ENCODE measurements around the gene DYNLL1. TPM values are rescaled to one million over a fixed set of nuclear protein-coding genes. Genes with fewer than 3 reads are reported as not detected.
A peak's percentile ranks its signal among the peaks of the same experiment; 100 is the strongest.
"Not testable (repeated sequence)": the region's sequence is repeated elsewhere in the genome, so short reads cannot be mapped to it uniquely, and the experiment has no call there.

DYNLL1 gene
- polyA plus RNA-seq, 2 donors: 1,023 to 1,071 TPM

DNA sequence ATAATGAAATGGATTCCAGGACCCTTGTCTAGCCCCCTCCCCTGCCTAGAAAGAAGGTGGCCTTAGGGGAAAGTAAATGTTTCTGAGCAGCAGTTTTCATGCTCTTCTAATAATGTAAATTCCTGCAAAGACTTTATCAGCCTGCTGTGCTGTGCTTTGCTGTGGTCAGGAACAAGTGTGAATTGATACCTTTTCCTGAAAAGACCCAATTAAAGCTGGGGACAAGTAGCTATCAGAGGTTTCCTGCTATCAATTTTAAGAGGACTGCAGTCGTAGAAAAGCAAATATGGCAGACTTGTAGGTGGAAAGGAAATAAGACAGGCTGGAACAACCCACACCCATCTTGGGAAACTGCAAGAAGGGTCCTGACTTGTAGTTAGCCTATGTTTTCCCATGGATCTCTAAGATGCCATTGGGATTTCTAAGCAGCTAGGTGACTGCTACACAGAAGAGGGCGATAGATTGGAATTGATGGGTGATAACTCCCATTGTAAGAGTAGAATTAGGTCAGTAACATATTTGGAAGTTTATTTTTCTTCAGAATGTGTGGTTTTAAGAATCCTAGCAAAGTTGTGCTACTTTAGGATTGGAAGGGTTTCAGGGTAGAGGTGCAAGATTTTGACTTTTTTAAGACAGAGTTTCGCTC, 3.1 kb downstream of the DYNLL1 start:
- H3K27me3 ChIP-seq (ENCODE audit: control insufficient read depth in 1 of 2, insufficient read depth in 2 of 2, low read length in 2 of 2): no peaks in the 10 kb centered on the region
- H3K27ac ChIP-seq (ENCODE audit: low read depth in 2 of 2, low read length in 1 of 2): no peak overlapping the region
- WGBS, 2 donors: 81 to 82% methylated on average over 3 of the region's 3 CpGs
- peaks cover 0 to 4% of the 10 kb centered on the region in 2 donors for H3K36me3 ChIP-seq (ENCODE audit: control insufficient read depth in 2 of 2, insufficient read depth in 2 of 2, low read length in 1 of 2)
- H3K9me3 ChIP-seq (ENCODE audit: control insufficient read depth in 2 of 2, insufficient read depth in 1 of 2, low read depth in 1 of 2, low read length in 1 of 2): no peaks in the 10 kb centered on the region
- H3K4me1 ChIP-seq (ENCODE audit: control insufficient read depth in 2 of 2, insufficient read depth in 2 of 2, low read length in 1 of 2): peaks cover 0 to 3% of the 10 kb centered on the region in 2 donors
- no peak overlapping the region for H3K4me3 ChIP-seq (ENCODE audit: low read depth in 1 of 2, low read length in 2 of 2)

- Histone ChIP-seq H3K27ac (ENCODE audit: low read depth in 2 of 2, low read length in 1 of 2) (no peak overlapping the region), H3K9me3 (ENCODE audit: control insufficient read depth in 2 of 2, insufficient read depth in 1 of 2, low read depth in 1 of 2, low read length in 1 of 2) (no peaks in the 10 kb centered on the region), H3K4me1 (ENCODE audit: control insufficient read depth in 2 of 2, insufficient read depth in 2 of 2, low read length in 1 of 2) (no peaks in the 10 kb centered on the region), H3K36me3 (ENCODE audit: control insufficient read depth in 2 of 2, insufficient read depth in 2 of 2, low read length in 1 of 2) (peaks cover 0 to 8% of the 10 kb centered on the region in 2 donors), H3K4me3 (ENCODE audit: low read depth in 1 of 2, low read length in 2 of 2) (no peak overlapping the region), H3K27me3 (ENCODE audit: control insufficient read depth in 1 of 2, insufficient read depth in 2 of 2, low read length in 2 of 2) (no peaks in the 10 kb centered on the region)
- 64 to 66% methylated on average over 1 of the region's 1 CpG for WGBS, 2 donors
These were observed 4.7 kb downstream of the DYNLL1 start for GRCh38 chr12:120500581-120500980.

DNA sequence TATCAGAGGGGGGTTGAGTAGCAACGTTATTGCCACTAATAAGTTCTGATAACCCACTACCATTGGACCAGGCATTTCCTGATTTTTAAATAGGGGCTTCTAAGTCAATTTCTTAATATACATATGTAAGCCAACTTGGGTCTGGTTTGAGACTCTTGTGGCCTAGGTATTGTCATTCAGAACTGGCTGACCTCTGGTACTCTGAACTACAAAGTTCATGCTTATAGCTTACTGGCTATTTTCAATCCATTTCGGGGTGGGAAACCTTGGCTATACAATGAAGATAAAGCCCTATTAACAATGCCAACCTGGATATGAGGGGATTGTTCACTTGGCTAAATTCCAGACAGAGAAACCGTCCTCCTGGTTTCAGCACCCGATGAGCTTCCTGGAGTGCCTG, 8.7 kb downstream of the DYNLL1 start:
- Histone ChIP-seq H3K4me1 (ENCODE audit: control insufficient read depth in 2 of 2, insufficient read depth in 2 of 2, low read length in 1 of 2) (no peaks in the 10 kb centered on the region), H3K4me3 (ENCODE audit: low read depth in 1 of 2, low read length in 2 of 2) (no peak overlapping the region), H3K27me3 (ENCODE audit: control insufficient read depth in 1 of 2, insufficient read depth in 2 of 2, low read length in 2 of 2) (no peaks in the 10 kb centered on the region), H3K9me3 (ENCODE audit: control insufficient read depth in 2 of 2, insufficient read depth in 1 of 2, low read depth in 1 of 2, low read length in 1 of 2) (no peaks in the 10 kb centered on the region), H3K36me3 (ENCODE audit: control insufficient read depth in 2 of 2, insufficient read depth in 2 of 2, low read length in 1 of 2) (peaks cover 3 to 8% of the 10 kb centered on the region in 2 donors), H3K27ac (ENCODE audit: low read depth in 2 of 2, low read length in 1 of 2) (no peak overlapping the region)
- WGBS, 2 donors: 85% methylated on average over 4 of the region's 4 CpGs

- H3K27ac ChIP-seq (ENCODE audit: low read depth in 2 of 2, low read length in 1 of 2): no peak overlapping the region
- no peaks in the 10 kb centered on the region for H3K4me1 ChIP-seq (ENCODE audit: control insufficient read depth in 2 of 2, insufficient read depth in 2 of 2, low read length in 1 of 2)
- no peaks in the 10 kb centered on the region for H3K27me3 ChIP-seq (ENCODE audit: control insufficient read depth in 1 of 2, insufficient read depth in 2 of 2, low read length in 2 of 2)
- no peaks in the 10 kb centered on the region for H3K9me3 ChIP-seq (ENCODE audit: control insufficient read depth in 2 of 2, insufficient read depth in 1 of 2, low read depth in 1 of 2, low read length in 1 of 2)
- WGBS, 2 donors: 92 to 94% methylated on average over 8 of the region's 8 CpGs
- peaks cover 5 to 6% of the 10 kb centered on the region in 2 donors for H3K36me3 ChIP-seq (ENCODE audit: control insufficient read depth in 2 of 2, insufficient read depth in 2 of 2, low read length in 1 of 2)
- H3K4me3 ChIP-seq (ENCODE audit: low read depth in 1 of 2, low read length in 2 of 2): no peak overlapping the region
These were observed 12.6 kb downstream of the DYNLL1 start for GRCh38 chr12:120508537-120508936.

- 87 to 89% methylated on average over 7 of the region's 7 CpGs for WGBS, 2 donors
- peaks cover 5 to 11% of the 10 kb centered on the region in 2 donors for H3K36me3 ChIP-seq (ENCODE audit: control insufficient read depth in 2 of 2, insufficient read depth in 2 of 2, low read length in 1 of 2)
- no peak overlapping the region for H3K27ac ChIP-seq (ENCODE audit: low read depth in 2 of 2, low read length in 1 of 2)
These were observed 18.1 kb downstream of the DYNLL1 start for GRCh38 chr12:120514002-120514401.

DNA sequence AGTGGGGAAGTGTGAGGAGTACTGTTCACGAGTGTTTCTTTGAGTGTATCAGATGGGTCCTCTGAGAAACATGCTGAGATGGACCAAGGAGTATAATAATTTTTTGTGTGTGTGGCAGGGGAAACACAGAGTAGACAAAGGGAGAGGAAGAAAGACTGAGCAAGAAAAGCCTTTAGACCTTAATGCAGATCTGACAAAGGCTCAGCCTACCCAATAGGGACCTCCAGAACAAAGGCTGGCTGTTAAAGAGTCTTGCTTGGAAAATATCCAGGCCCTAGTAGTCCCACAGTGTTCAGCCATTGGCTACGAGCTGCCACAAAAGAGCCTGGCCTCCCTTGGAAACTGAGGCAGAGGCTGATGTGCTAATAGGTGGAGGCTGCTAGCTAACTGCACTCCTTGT, 19.6 kb downstream of the DYNLL1 start:
- peaks cover 5 to 7% of the 10 kb centered on the region in 2 donors for H3K36me3 ChIP-seq (ENCODE audit: control insufficient read depth in 2 of 2, insufficient read depth in 2 of 2, low read length in 1 of 2)
- no peak overlapping the region for H3K27ac ChIP-seq (ENCODE audit: low read depth in 2 of 2, low read length in 1 of 2)
- H3K4me3 ChIP-seq (ENCODE audit: low read depth in 1 of 2, low read length in 2 of 2): no peak overlapping the region
- H3K9me3 ChIP-seq (ENCODE audit: control insufficient read depth in 2 of 2, insufficient read depth in 1 of 2, low read depth in 1 of 2, low read length in 1 of 2): no peaks in the 10 kb centered on the region
- H3K4me1 ChIP-seq (ENCODE audit: control insufficient read depth in 2 of 2, insufficient read depth in 2 of 2, low read length in 1 of 2): no peaks in the 10 kb centered on the region
- H3K27me3 ChIP-seq (ENCODE audit: control insufficient read depth in 1 of 2, insufficient read depth in 2 of 2, low read length in 2 of 2): no peaks in the 10 kb centered on the region
- WGBS, 2 donors: 92 to 94% methylated on average over 2 of the region's 2 CpGs

More at GRCh38 chr12:120514002-120514401, 18.1 kb downstream of the DYNLL1 start:
- Histone ChIP-seq H3K4me3 (ENCODE audit: low read depth in 1 of 2, low read length in 2 of 2) (no peak overlapping the region), H3K27me3 (ENCODE audit: control insufficient read depth in 1 of 2, insufficient read depth in 2 of 2, low read length in 2 of 2) (no peaks in the 10 kb centered on the region), H3K4me1 (ENCODE audit: control insufficient read depth in 2 of 2, insufficient read depth in 2 of 2, low read length in 1 of 2) (no peaks in the 10 kb centered on the region), H3K9me3 (ENCODE audit: control insufficient read depth in 2 of 2, insufficient read depth in 1 of 2, low read depth in 1 of 2, low read length in 1 of 2) (no peaks in the 10 kb centered on the region)

GRCh38 chr12:120519324-120519723, 23.4 kb downstream of the DYNLL1 start:
- H3K4me3 ChIP-seq (ENCODE audit: low read depth in 1 of 2, low read length in 2 of 2); H3K27me3 ChIP-seq (ENCODE audit: control insufficient read depth in 1 of 2, insufficient read depth in 2 of 2, low read length in 2 of 2); H3K4me1 ChIP-seq (ENCODE audit: control insufficient read depth in 2 of 2, insufficient read depth in 2 of 2, low read length in 1 of 2); H3K9me3 ChIP-seq (ENCODE audit: control insufficient read depth in 2 of 2, insufficient read depth in 1 of 2, low read depth in 1 of 2, low read length in 1 of 2); H3K36me3 ChIP-seq (ENCODE audit: control insufficient read depth in 2 of 2, insufficient read depth in 2 of 2, low read length in 1 of 2); H3K27ac ChIP-seq (ENCODE audit: low read depth in 2 of 2, low read length in 1 of 2): not testable (repeated sequence)
- 96 to 98% methylated on average over 8 of the region's 8 CpGs for WGBS, 2 donors

GRCh38 chr12:120522568-120522967, 26.7 kb downstream of the DYNLL1 start:
- 91 to 92% methylated on average over 9 of the region's 9 CpGs for WGBS, 2 donors
- Histone ChIP-seq H3K4me1 (ENCODE audit: control insufficient read depth in 2 of 2, insufficient read depth in 2 of 2, low read length in 1 of 2) (no peaks in the 10 kb centered on the region), H3K9me3 (ENCODE audit: control insufficient read depth in 2 of 2, insufficient read depth in 1 of 2, low read depth in 1 of 2, low read length in 1 of 2) (no peaks in the 10 kb centered on the region), H3K4me3 (ENCODE audit: low read depth in 1 of 2, low read length in 2 of 2) (no peak overlapping the region), H3K27me3 (ENCODE audit: control insufficient read depth in 1 of 2, insufficient read depth in 2 of 2, low read length in 2 of 2) (no peaks in the 10 kb centered on the region), H3K27ac (ENCODE audit: low read depth in 2 of 2, low read length in 1 of 2) (no peak overlapping the region), H3K36me3 (ENCODE audit: control insufficient read depth in 2 of 2, insufficient read depth in 2 of 2, low read length in 1 of 2) (peaks cover 2 to 4% of the 10 kb centered on the region in 2 donors)

DNA sequence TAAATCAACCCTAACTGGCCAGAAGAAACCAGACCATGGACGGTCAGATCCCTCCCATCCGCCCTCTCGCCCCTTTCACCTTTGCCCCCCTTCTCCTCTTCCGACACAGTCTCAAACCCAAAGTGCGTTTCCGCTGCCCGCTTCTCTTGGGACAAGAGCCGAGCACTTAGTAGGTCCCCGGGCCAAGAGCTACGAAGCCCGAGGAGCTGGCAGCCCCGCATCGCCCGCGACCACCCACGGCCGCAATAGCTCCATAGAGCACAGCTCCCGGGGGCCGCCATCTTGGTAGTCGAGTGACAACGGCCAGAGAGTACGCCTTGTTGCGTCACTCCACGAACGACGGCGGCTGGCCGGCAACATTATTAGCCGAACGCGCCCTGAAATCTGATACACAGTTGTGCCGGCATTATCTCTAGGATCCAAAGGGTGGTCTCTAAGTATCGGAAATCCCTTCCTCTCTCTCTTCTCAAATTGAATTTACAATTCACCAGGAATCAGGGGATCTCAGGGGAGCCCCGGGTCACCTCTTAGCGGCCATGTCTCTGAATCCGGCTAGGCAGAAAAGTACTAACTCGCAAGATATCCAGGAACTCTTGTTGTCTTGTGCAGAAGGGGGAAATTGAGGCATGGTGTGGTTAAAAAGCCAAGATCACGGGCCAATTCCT, 33.1 kb downstream of the DYNLL1 start, which contains the start of gene COQ5:
TSS of gene COQ5 (minus strand) at position 298 of the 665 bp plus-strand sequence. CDS start at position 281, 17 bp downstream.
- peak within 1 kb of the TSS; percentile 90 to 97 for H3K27ac ChIP-seq (ENCODE audit: low read depth in 2 of 2, low read length in 1 of 2)
- WGBS, 2 donors: 0 to 1% methylated on average over 38 of the region's 38 CpGs
- H3K9me3 ChIP-seq (ENCODE audit: control insufficient read depth in 2 of 2, insufficient read depth in 1 of 2, low read depth in 1 of 2, low read length in 1 of 2): no peaks in the 10 kb centered on the region
- no peaks in the 10 kb centered on the region for H3K36me3 ChIP-seq (ENCODE audit: control insufficient read depth in 2 of 2, insufficient read depth in 2 of 2, low read length in 1 of 2)
- H3K4me1 ChIP-seq (ENCODE audit: control insufficient read depth in 2 of 2, insufficient read depth in 2 of 2, low read length in 1 of 2): no peaks in the 10 kb centered on the region
- H3K27me3 ChIP-seq (ENCODE audit: control insufficient read depth in 1 of 2, insufficient read depth in 2 of 2, low read length in 2 of 2): no peaks in the 10 kb centered on the region
- H3K4me3 ChIP-seq (ENCODE audit: low read depth in 1 of 2, low read length in 2 of 2): peak within 1 kb of the TSS; percentile 78 to 82
